ENCODE results near the gene IL3.
A peak's percentile ranks its signal among the peaks of the same experiment; 100 is the strongest.
"Not testable (repeated sequence)": the region's sequence is repeated elsewhere in the genome, so short reads cannot be mapped to it uniquely, and the experiment has no call there.

The IL3 gene

GRCh38 chr5:132102101-132102701 lies 41.7 kb downstream of the IL3 start:
- Histone ChIP-seq H3K4me3 (ENCODE audit: low read length) (no peak overlapping the region), H3K4me1 (ENCODE audit: control insufficient read depth, insufficient read depth, low read length) (peaks cover 42% of the 10 kb centered on the region), H3K9ac (ENCODE audit: low read depth, low read length) (no peak overlapping the region), H3K9me3 (replicated peaks; ENCODE audit: low read length) (no peaks in the 10 kb centered on the region), H3K27me3 (ENCODE audit: control insufficient read depth, insufficient read depth, low read length) (no peaks in the 10 kb centered on the region), H3K4me2 (ENCODE audit: low read length) (no peak overlapping the region), H3K36me3 (ENCODE audit: insufficient read depth, low read length) (no peaks in the 10 kb centered on the region)

GRCh38 chr5:132102944-132103331 lies 42.5 kb downstream of the IL3 start:
- Histone ChIP-seq H3K9ac (ENCODE audit: low read depth, low read length) (peak overlapping the region; percentile 54), H3K4me2 (ENCODE audit: low read length) (peak overlapping the region; percentile 51), H3K9me3 (replicated peaks; ENCODE audit: low read length) (no peaks in the 10 kb centered on the region), H3K4me1 (ENCODE audit: control insufficient read depth, insufficient read depth, low read length) (peaks cover 42% of the 10 kb centered on the region), H3K36me3 (ENCODE audit: insufficient read depth, low read length) (no peaks in the 10 kb centered on the region), H3K4me3 (ENCODE audit: low read length) (no peak overlapping the region), H3K27me3 (ENCODE audit: control insufficient read depth, insufficient read depth, low read length) (no peaks in the 10 kb centered on the region)

GRCh38 chr5:132103332-132103951 lies 43.0 kb downstream of the IL3 start:
- no peaks in the 10 kb centered on the region for H3K36me3 ChIP-seq (ENCODE audit: insufficient read depth, low read length)
- H3K4me1 ChIP-seq (ENCODE audit: control insufficient read depth, insufficient read depth, low read length) = peaks cover 38% of the 10 kb centered on the region
- peak overlapping the region; percentile 54 for H3K9ac ChIP-seq (ENCODE audit: low read depth, low read length)
- H3K9me3 ChIP-seq (replicated peaks; ENCODE audit: low read length) = no peaks in the 10 kb centered on the region
- H3K27me3 ChIP-seq (ENCODE audit: control insufficient read depth, insufficient read depth, low read length) = no peaks in the 10 kb centered on the region
- H3K4me2 ChIP-seq (ENCODE audit: low read length) = peak overlapping the region; percentile 51
- H3K4me3 ChIP-seq (ENCODE audit: low read length) = no peak overlapping the region

- H3K4me2 ChIP-seq (ENCODE audit: low read length) = peak overlapping the region; percentile 51
- peaks cover 33% of the 10 kb centered on the region for H3K4me1 ChIP-seq (ENCODE audit: control insufficient read depth, insufficient read depth, low read length)
- no peaks in the 10 kb centered on the region for H3K36me3 ChIP-seq (ENCODE audit: insufficient read depth, low read length)
- H3K9me3 ChIP-seq (replicated peaks; ENCODE audit: low read length) = no peaks in the 10 kb centered on the region
- H3K9ac ChIP-seq (ENCODE audit: low read depth, low read length) = peak overlapping the region; percentile 17
- no peaks in the 10 kb centered on the region for H3K27me3 ChIP-seq (ENCODE audit: control insufficient read depth, insufficient read depth, low read length)
- peak overlapping the region; percentile 49 for H3K4me3 ChIP-seq (ENCODE audit: low read length)
Measured at GRCh38 chr5:132103969-132104391, 43.5 kb downstream of the IL3 start.

- Histone ChIP-seq H3K9me3 (replicated peaks; ENCODE audit: low read length) (no peaks in the 10 kb centered on the region), H3K9ac (ENCODE audit: low read depth, low read length) (no peak overlapping the region), H3K4me1 (ENCODE audit: control insufficient read depth, insufficient read depth, low read length) (peaks cover 30% of the 10 kb centered on the region), H3K4me3 (ENCODE audit: low read length) (no peak overlapping the region), H3K27me3 (ENCODE audit: control insufficient read depth, insufficient read depth, low read length) (no peaks in the 10 kb centered on the region), H3K4me2 (ENCODE audit: low read length) (no peak overlapping the region), H3K36me3 (ENCODE audit: insufficient read depth, low read length) (no peaks in the 10 kb centered on the region)
Measured at GRCh38 chr5:132104556-132104955, 44.1 kb downstream of the IL3 start.

GRCh38 chr5:132105688-132106087 lies 45.2 kb downstream of the IL3 start:
- Histone ChIP-seq H3K9ac (ENCODE audit: low read depth, low read length) (no peak overlapping the region), H3K4me2 (ENCODE audit: low read length) (no peak overlapping the region), H3K4me3 (ENCODE audit: low read length) (no peak overlapping the region), H3K9me3 (replicated peaks; ENCODE audit: low read length) (no peaks in the 10 kb centered on the region), H3K36me3 (ENCODE audit: insufficient read depth, low read length) (no peaks in the 10 kb centered on the region), H3K4me1 (ENCODE audit: control insufficient read depth, insufficient read depth, low read length) (peaks cover 30% of the 10 kb centered on the region), H3K27me3 (ENCODE audit: control insufficient read depth, insufficient read depth, low read length) (no peaks in the 10 kb centered on the region)

GRCh38 chr5:132108495-132108894 lies 48.0 kb downstream of the IL3 start:
- H3K4me2 ChIP-seq (ENCODE audit: low read length); H3K4me3 ChIP-seq (ENCODE audit: low read length); H3K9ac ChIP-seq (ENCODE audit: low read depth, low read length); H3K36me3 ChIP-seq (ENCODE audit: insufficient read depth, low read length); H3K9me3 ChIP-seq (replicated peaks; ENCODE audit: low read length); H3K27me3 ChIP-seq (ENCODE audit: control insufficient read depth, insufficient read depth, low read length): not testable (repeated sequence)
- peaks cover 23% of the 10 kb centered on the region for H3K4me1 ChIP-seq (ENCODE audit: control insufficient read depth, insufficient read depth, low read length)

GRCh38 chr5:132108957-132109356 lies 48.5 kb downstream of the IL3 start:
- H3K36me3 ChIP-seq (ENCODE audit: insufficient read depth, low read length); H3K27me3 ChIP-seq (ENCODE audit: control insufficient read depth, insufficient read depth, low read length); H3K4me3 ChIP-seq (ENCODE audit: low read length); H3K4me2 ChIP-seq (ENCODE audit: low read length); H3K9me3 ChIP-seq (replicated peaks; ENCODE audit: low read length); H3K9ac ChIP-seq (ENCODE audit: low read depth, low read length): not testable (repeated sequence)
- peaks cover 18% of the 10 kb centered on the region for H3K4me1 ChIP-seq (ENCODE audit: control insufficient read depth, insufficient read depth, low read length)

- H3K4me1 ChIP-seq (ENCODE audit: control insufficient read depth, insufficient read depth, low read length) = peaks cover 12% of the 10 kb centered on the region
- H3K9me3 ChIP-seq (replicated peaks; ENCODE audit: low read length) = no peaks in the 10 kb centered on the region
- no peak overlapping the region for H3K9ac ChIP-seq (ENCODE audit: low read depth, low read length)
- no peaks in the 10 kb centered on the region for H3K36me3 ChIP-seq (ENCODE audit: insufficient read depth, low read length)
- no peaks in the 10 kb centered on the region for H3K27me3 ChIP-seq (ENCODE audit: control insufficient read depth, insufficient read depth, low read length)
- H3K4me3 ChIP-seq (ENCODE audit: low read length) = no peak overlapping the region
- no peak overlapping the region for H3K4me2 ChIP-seq (ENCODE audit: low read length)
Measured at GRCh38 chr5:132109494-132110053, 49.1 kb downstream of the IL3 start.

- Histone ChIP-seq H3K4me2 (ENCODE audit: low read length) (no peak overlapping the region), H3K4me1 (ENCODE audit: control insufficient read depth, insufficient read depth, low read length) (peaks cover 7% of the 10 kb centered on the region), H3K36me3 (ENCODE audit: insufficient read depth, low read length) (no peaks in the 10 kb centered on the region), H3K9ac (ENCODE audit: low read depth, low read length) (no peak overlapping the region), H3K27me3 (ENCODE audit: control insufficient read depth, insufficient read depth, low read length) (no peaks in the 10 kb centered on the region), H3K9me3 (replicated peaks; ENCODE audit: low read length) (no peaks in the 10 kb centered on the region), H3K4me3 (ENCODE audit: low read length) (no peak overlapping the region)
Measured at GRCh38 chr5:132110195-132110594, 49.7 kb downstream of the IL3 start.

GRCh38 chr5:132110930-132111329 lies 50.5 kb downstream of the IL3 start:
- Histone ChIP-seq H3K36me3 (ENCODE audit: insufficient read depth, low read length) (no peaks in the 10 kb centered on the region), H3K4me2 (ENCODE audit: low read length) (no peak overlapping the region), H3K4me1 (ENCODE audit: control insufficient read depth, insufficient read depth, low read length) (peaks cover 7% of the 10 kb centered on the region), H3K4me3 (ENCODE audit: low read length) (no peak overlapping the region), H3K9me3 (replicated peaks; ENCODE audit: low read length) (no peaks in the 10 kb centered on the region), H3K9ac (ENCODE audit: low read depth, low read length) (no peak overlapping the region), H3K27me3 (ENCODE audit: control insufficient read depth, insufficient read depth, low read length) (no peaks in the 10 kb centered on the region)

- H3K4me2 ChIP-seq (ENCODE audit: low read length) = no peak overlapping the region
- no peak overlapping the region for H3K4me3 ChIP-seq (ENCODE audit: low read length)
- peaks cover 7% of the 10 kb centered on the region for H3K4me1 ChIP-seq (ENCODE audit: control insufficient read depth, insufficient read depth, low read length)
- H3K27me3 ChIP-seq (ENCODE audit: control insufficient read depth, insufficient read depth, low read length) = no peaks in the 10 kb centered on the region
- no peaks in the 10 kb centered on the region for H3K9me3 ChIP-seq (replicated peaks; ENCODE audit: low read length)
- no peaks in the 10 kb centered on the region for H3K36me3 ChIP-seq (ENCODE audit: insufficient read depth, low read length)
- no peak overlapping the region for H3K9ac ChIP-seq (ENCODE audit: low read depth, low read length)
Measured at GRCh38 chr5:132112111-132112510, 51.7 kb downstream of the IL3 start.

Measured in skeletal muscle satellite cell (primary cell).